ENCODE measurements around the gene CDK16. TPM values are rescaled to one million over a fixed set of nuclear protein-coding genes. Genes with fewer than 3 reads are reported as not detected.

Gene CDK16
- polyA plus RNA-seq, 1 of the 3 experiments (the other 2 are of a cell fraction), result 116 TPM

DNA sequence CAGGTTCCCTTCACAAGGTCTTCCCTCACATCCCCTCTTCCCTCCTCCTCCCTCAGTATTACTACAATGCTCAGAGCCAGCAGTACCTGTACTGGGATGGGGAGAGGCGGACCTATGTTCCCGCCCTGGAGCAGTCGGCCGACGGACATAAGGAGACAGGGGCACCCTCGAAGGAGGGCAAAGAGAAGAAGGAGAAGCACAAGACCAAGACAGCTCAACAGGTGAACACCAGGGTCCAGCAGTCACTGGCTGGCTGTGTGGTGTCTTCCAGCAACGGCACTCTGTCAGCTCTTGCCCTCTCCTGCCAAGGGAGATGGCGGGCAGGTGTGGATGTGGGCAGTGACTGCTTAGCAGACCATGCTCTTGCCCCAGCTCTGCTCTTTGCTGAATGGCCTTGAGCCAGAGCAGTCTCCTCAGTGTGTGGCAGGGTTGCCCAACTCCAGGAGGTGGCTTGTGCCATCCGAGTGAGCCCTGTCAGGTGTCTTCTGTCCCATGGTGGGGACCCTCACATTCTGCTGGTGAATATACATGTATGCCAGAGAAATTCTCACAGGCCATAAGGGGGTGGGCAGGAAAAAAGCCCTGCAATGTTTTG is 36.3 kb upstream of the CDK16 start:
- Histone ChIP-seq H3F3A (replicated peaks; ENCODE audit: insufficient read depth) (no peaks in the 10 kb centered on the region), H3K79me2 (ENCODE audit: insufficient read depth) (no peaks in the 10 kb centered on the region), H3K4me2 (no peak overlapping the region), H2AFZ (ENCODE audit: low read depth) (no peak overlapping the region), H3K4me1 (ENCODE audit: control insufficient read depth in 1 of 2, insufficient read depth in 2 of 2, low read depth in 1 of 2, low read length in 1 of 2) (no peaks in the 10 kb centered on the region), H3K4me3 (ENCODE audit: low read depth in 2 of 2, low read length in 1 of 2) (no peak overlapping the region), H3K9ac (no peak overlapping the region), H4K20me1 (ENCODE audit: insufficient read depth) (no peaks in the 10 kb centered on the region), H3K27me3 (ENCODE audit: insufficient read depth) (peaks cover 38% of the 10 kb centered on the region; the same call in 1 of the 2 replicates), H3K36me3 (replicated peaks in 1 of 2; ENCODE audit: control insufficient read depth in 1 of 2, insufficient read depth in 2 of 2, low read length in 1 of 2) (peaks cover 0 to 18% of the 10 kb centered on the region in 2 experiments), H3K9me3 (no peaks in the 10 kb centered on the region), H3K27ac (ENCODE audit: low read depth in 2 of 2, low read length in 1 of 2) (no peak overlapping the region), H3K9me2 (no peaks in the 10 kb centered on the region)
- DNase-seq, result no peak
- ChIA-PET CTCF (interaction anchor here (1.0 kb wide), 1 partner anchor 341 kb away, joined by 3 read pairs; no protein-coding TSS in a partner anchor), POLR2A (no interaction called here)
- no peak for TF ChIP-seq RFX5 (IDR thresholded peaks at IDR 0.05; ENCODE audit: low read length)
- no peak for TF ChIP-seq SIN3A (IDR thresholded peaks at IDR 0.05; ENCODE audit: borderline replicate concordance, low read depth, low read length)
- TF ChIP-seq FOXM1 (IDR thresholded peaks at IDR 0.05; ENCODE audit: low read depth), result no peak
- TF ChIP-seq CHD2 (IDR thresholded peaks at IDR 0.05; ENCODE audit: low read length, partially characterized antibody), result no peak
- TF ChIP-seq MXI1 (IDR thresholded peaks at IDR 0.05; ENCODE audit: low read depth, low read length), result no peak
- no peak for TF ChIP-seq JUND (IDR thresholded peaks at IDR 0.05)
- TF ChIP-seq NRF1 (IDR thresholded peaks at IDR 0.05; ENCODE audit: low read depth, low read length), result no peak
- no peak for TF ChIP-seq FOSL2 (IDR thresholded peaks at IDR 0.05; ENCODE audit: borderline replicate concordance, low read depth)
- TF ChIP-seq IRF3 (IDR thresholded peaks at IDR 0.05; ENCODE audit: low read depth, low read length), result no peak
- TF ChIP-seq, protein P1, sequence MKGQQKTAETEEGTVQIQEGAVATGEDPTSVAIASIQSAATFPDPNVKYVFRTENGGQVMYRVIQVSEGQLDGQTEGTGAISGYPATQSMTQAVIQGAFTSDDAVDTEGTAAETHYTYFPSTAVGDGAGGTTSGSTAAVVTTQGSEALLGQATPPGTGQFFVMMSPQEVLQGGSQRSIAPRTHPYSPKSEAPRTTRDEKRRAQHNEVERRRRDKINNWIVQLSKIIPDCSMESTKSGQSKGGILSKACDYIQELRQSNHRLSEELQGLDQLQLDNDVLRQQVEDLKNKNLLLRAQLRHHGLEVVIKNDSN (IDR thresholded peaks at IDR 0.05; ENCODE audit: borderline replicate concordance, low read depth), result no peak
- WGBS (ENCODE audit: low lambda C conversion rate), result 65% methylated on average over 8 of the region's 9 CpGs

- WGBS (ENCODE audit: low lambda C conversion rate), result 75% methylated on average over 4 of the region's 4 CpGs
- H3K9ac ChIP-seq, result no peak overlapping the region
- H3K4me1 ChIP-seq (ENCODE audit: control insufficient read depth in 1 of 2, insufficient read depth in 2 of 2, low read depth in 1 of 2, low read length in 1 of 2), result no peaks in the 10 kb centered on the region
- H3K9me2 ChIP-seq, result no peaks in the 10 kb centered on the region
- peaks cover 30% of the 10 kb centered on the region; the same call in 1 of the 2 replicates for H3K27me3 ChIP-seq (ENCODE audit: insufficient read depth)
- ChIA-PET POLR2A (no interaction called here), CTCF (interaction anchor here (0.7 to 1.3 kb wide), 2 partner anchors 200 to 339 kb away, joined by 3 read pairs; no protein-coding TSS in a partner anchor)
- H4K20me1 ChIP-seq (ENCODE audit: insufficient read depth), result no peaks in the 10 kb centered on the region
- no peak overlapping the region for H3K4me3 ChIP-seq (ENCODE audit: low read depth in 2 of 2, low read length in 1 of 2)
- H3K36me3 ChIP-seq (replicated peaks in 1 of 2; ENCODE audit: control insufficient read depth in 1 of 2, insufficient read depth in 2 of 2, low read length in 1 of 2), result peaks cover 0 to 18% of the 10 kb centered on the region in 2 experiments
- H3K79me2 ChIP-seq (ENCODE audit: insufficient read depth), result no peaks in the 10 kb centered on the region
- no peak overlapping the region for H3K4me2 ChIP-seq
- no peak for DNase-seq
- no peaks in the 10 kb centered on the region for H3K9me3 ChIP-seq
- H3K27ac ChIP-seq (ENCODE audit: low read depth in 2 of 2, low read length in 1 of 2), result no peak overlapping the region
- no peak overlapping the region for H2AFZ ChIP-seq (ENCODE audit: low read depth)
- H3F3A ChIP-seq (replicated peaks; ENCODE audit: insufficient read depth), result no peaks in the 10 kb centered on the region
- TF ChIP-seq ELF1 (IDR thresholded peaks at IDR 0.05) (no peak), FOSL2 (IDR thresholded peaks at IDR 0.05; ENCODE audit: borderline replicate concordance, low read depth) (no peak), RCOR1 (IDR thresholded peaks at IDR 0.05; ENCODE audit: low read length) (no peak), FOXJ3 (CRISPR knock-in tag; IDR thresholded peaks at IDR 0.05) (no peak), YY1 (IDR thresholded peaks at IDR 0.05; ENCODE audit: low read depth) (no peak), IRF3 (IDR thresholded peaks at IDR 0.05; ENCODE audit: low read depth, low read length) (no peak), NRF1 (IDR thresholded peaks at IDR 0.05; ENCODE audit: low read depth, low read length) (no peak), RAD21 (IDR thresholded peaks at IDR 0.05; ENCODE audit: low read length) (no peak), RFX5 (IDR thresholded peaks at IDR 0.05; ENCODE audit: low read length) (no peak), USF2 (IDR thresholded peaks at IDR 0.05; ENCODE audit: borderline replicate concordance, low read depth, low read length) (no peak), RXRA (IDR thresholded peaks at IDR 0.05; ENCODE audit: borderline replicate concordance, low read depth) (no peak), SMC3 (IDR thresholded peaks at IDR 0.05; ENCODE audit: low read depth, low read length) (no peak), JUND (IDR thresholded peaks at IDR 0.05) (no peak), MXI1 (IDR thresholded peaks at IDR 0.05; ENCODE audit: low read depth, low read length) (no peak)
- TF ChIP-seq, protein P2, sequence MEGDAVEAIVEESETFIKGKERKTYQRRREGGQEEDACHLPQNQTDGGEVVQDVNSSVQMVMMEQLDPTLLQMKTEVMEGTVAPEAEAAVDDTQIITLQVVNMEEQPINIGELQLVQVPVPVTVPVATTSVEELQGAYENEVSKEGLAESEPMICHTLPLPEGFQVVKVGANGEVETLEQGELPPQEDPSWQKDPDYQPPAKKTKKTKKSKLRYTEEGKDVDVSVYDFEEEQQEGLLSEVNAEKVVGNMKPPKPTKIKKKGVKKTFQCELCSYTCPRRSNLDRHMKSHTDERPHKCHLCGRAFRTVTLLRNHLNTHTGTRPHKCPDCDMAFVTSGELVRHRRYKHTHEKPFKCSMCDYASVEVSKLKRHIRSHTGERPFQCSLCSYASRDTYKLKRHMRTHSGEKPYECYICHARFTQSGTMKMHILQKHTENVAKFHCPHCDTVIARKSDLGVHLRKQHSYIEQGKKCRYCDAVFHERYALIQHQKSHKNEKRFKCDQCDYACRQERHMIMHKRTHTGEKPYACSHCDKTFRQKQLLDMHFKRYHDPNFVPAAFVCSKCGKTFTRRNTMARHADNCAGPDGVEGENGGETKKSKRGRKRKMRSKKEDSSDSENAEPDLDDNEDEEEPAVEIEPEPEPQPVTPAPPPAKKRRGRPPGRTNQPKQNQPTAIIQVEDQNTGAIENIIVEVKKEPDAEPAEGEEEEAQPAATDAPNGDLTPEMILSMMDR (IDR thresholded peaks at IDR 0.05), result no peak
- TF ChIP-seq, protein P1 (IDR thresholded peaks at IDR 0.05; ENCODE audit: borderline replicate concordance, low read depth), result no peak
- TF ChIP-seq, protein P3, sequence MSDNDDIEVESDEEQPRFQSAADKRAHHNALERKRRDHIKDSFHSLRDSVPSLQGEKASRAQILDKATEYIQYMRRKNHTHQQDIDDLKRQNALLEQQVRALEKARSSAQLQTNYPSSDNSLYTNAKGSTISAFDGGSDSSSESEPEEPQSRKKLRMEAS (IDR thresholded peaks at IDR 0.05; ENCODE audit: low read depth), result no peak
Observed at GRCh38 chrX:47184486-47184885, 34.0 kb upstream of the CDK16 start.

Data from SK-N-SH (cell line).